ENCODE measurements around the gene EIF4EBP3. TPM values are rescaled to one million over a fixed set of nuclear protein-coding genes. Genes with fewer than 3 reads are reported as not detected.

The EIF4EBP3 gene
- total and polyA plus RNA-seq, 2 of the 4 experiments (the other 2 are of a cell fraction): 0.36 to 2.1 TPM

DNA sequence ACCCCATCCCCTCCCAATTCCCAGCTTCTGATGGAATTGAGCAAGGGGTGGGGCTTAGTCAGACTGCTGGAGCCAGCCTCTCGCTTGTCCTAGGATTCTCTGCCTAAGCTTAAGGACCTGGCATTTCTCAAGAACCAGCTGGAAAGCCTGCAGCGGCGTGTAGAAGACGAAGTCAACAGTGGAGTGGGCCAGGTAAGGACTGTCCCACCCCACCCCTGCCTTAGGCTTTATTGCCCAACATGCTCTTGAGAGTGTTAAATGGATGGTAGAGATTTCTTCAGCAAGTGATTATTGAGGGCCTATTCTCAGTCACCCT, 18.3 kb downstream of the EIF4EBP3 start:
- dilution Hi-C loops (cut with HindIII; ENCODE audit: low sequenced_read_pairs, unreplicated experiment) (no loop called here), in situ Hi-C loops (cut with MboI; ENCODE audit: low sequenced_read_pairs) (no loop called here), intact Hi-C loops (cut with micrococcal nuclease) (no loop called here)
- Histone ChIP-seq H3K23ac (ENCODE audit: low read depth, low read length) (peak overlapping the region; percentile 86; the same call in 1 of the 2 replicates), H3K36me3 (ENCODE audit: control insufficient read depth, insufficient read depth, low read length) (peaks cover 31% of the 10 kb centered on the region), H3K18ac (ENCODE audit: low read depth, low read length) (no peak overlapping the region), H3K4me2 (ENCODE audit: low read depth, low read length) (peak overlapping the region; percentile 82), H4K8ac (ENCODE audit: low read depth in 2 of 2, low read length in 2 of 2) (no peak overlapping the region; a peak in 1 of 4 replicates), H3K4me1 (ENCODE audit: control insufficient read depth, insufficient read depth, low read length) (peaks cover 8% of the 10 kb centered on the region), H3K27ac (ENCODE audit: insufficient read depth, low read length) (no peak overlapping the region), H2BK120ac (ENCODE audit: low read depth, low read length) (no peak overlapping the region), H2BK15ac (ENCODE audit: low read depth, low read length) (no peak overlapping the region), H3K9me1 (ENCODE audit: insufficient read depth, low read length) (peaks cover 17% of the 10 kb centered on the region), H3K4ac (ENCODE audit: low read depth, low read length) (peak overlapping the region; percentile 91; the same call in 1 of the 2 replicates), H4K91ac (ENCODE audit: insufficient read depth, low read depth, low read length) (no peak overlapping the region), H3K27me3 (ENCODE audit: control insufficient read depth, insufficient read depth, low read length) (no peaks in the 10 kb centered on the region), H3K14ac (replicated peaks; ENCODE audit: low read depth, low read length) (no peak overlapping the region), H4K20me1 (ENCODE audit: insufficient read depth, low read length) (no peaks in the 10 kb centered on the region), H3K9me3 (ENCODE audit: control insufficient read depth, insufficient read depth, low read length) (no peaks in the 10 kb centered on the region), H4K5ac (ENCODE audit: low read depth, low read length) (no peak overlapping the region), H2BK20ac (ENCODE audit: low read depth, low read length) (no peak overlapping the region), H3K56ac (ENCODE audit: extremely low read depth, insufficient read depth, low read length) (no peak overlapping the region), H2AK5ac (ENCODE audit: low read depth, low read length) (peak overlapping the region; percentile 79; the same call in 1 of the 2 replicates), H3K79me1 (ENCODE audit: low read depth in 1 of 2, low read length in 2 of 2) (peaks cover 27 to 54% of the 10 kb centered on the region in 2 experiments), H2AK9ac (replicated peaks; ENCODE audit: low read depth, low read length, poor library complexity) (peak overlapping the region; percentile 33), H3K4me3 (ENCODE audit: insufficient read depth, low read depth, low read length) (peak overlapping the region; percentile 82; the same call in 1 of the 2 replicates), H2AFZ (replicated peaks; ENCODE audit: low read length, poor library complexity) (no peak overlapping the region), H2BK5ac (ENCODE audit: low read depth, low read length, poor library complexity, severe bottlenecking) (no peak overlapping the region), H3K9ac (ENCODE audit: low read depth, low read length) (0 out of 2 replicates have a peak overlapping the region, but pooled peaks have one; percentile 89)
- CTCF ChIA-PET: interaction anchor here (0.5 kb wide), 1 partner anchor 193 kb away, joined by 3 read pairs; no protein-coding TSS in a partner anchor
- POLR2A ChIA-PET (ENCODE audit: unreplicated experiment): interaction anchor here (1.3 kb wide), 1 partner anchor 8 kb away, joined by 3 read pairs; the partner anchor contains the start of gene SRA1
- DNase-seq (no peak), ATAC-seq (ENCODE audit: low read depth) (no peak)
- TF ChIP-seq, protein P1, sequence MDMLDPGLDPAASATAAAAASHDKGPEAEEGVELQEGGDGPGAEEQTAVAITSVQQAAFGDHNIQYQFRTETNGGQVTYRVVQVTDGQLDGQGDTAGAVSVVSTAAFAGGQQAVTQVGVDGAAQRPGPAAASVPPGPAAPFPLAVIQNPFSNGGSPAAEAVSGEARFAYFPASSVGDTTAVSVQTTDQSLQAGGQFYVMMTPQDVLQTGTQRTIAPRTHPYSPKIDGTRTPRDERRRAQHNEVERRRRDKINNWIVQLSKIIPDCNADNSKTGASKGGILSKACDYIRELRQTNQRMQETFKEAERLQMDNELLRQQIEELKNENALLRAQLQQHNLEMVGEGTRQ (IDR thresholded peaks at IDR 0.05; ENCODE audit: low read depth, low read length): no peak
- BruUV-seq (replicated peaks): no TSS peak
- WGBS, 2 experiments (ENCODE audit: extremely low coverage in 2 of 2, insufficient read length in 1 of 2): no CpG with 5 or more reads among the region's 4 CpGs
